Suppressor macrophage treated with lipopolysaccharide for 1 hour (primary cell): ENCODE results near the gene TCN1.

ENCODE experiments used
- DNase-seq, 3 donors: peaks; one replicate each; pipeline ENCODE4 v3.0.0-alpha.2; 2020 to 2022

Gene TCN1

GRCh38 chr11:59807047-59807610, 59.2 kb downstream of the TCN1 start:
- no peak for DNase-seq

GRCh38 chr11:59804061-59804460, 62.2 kb downstream of the TCN1 start:
- no peak for DNase-seq
